ENCODE results near the gene PPP2R2D. TPM values are rescaled to one million over a fixed set of nuclear protein-coding genes. Genes with fewer than 3 reads are reported as not detected.

The PPP2R2D gene
- polyA plus RNA-seq, 1 donor (not counting 4 experiments of a cell fraction or from before 2014, with no cell fraction given), result 49.1 TPM

- DNase-seq (ENCODE audit: low read depth, low spot score) (no peak), FAIRE-seq (no peak)
- Histone ChIP-seq H3K4me3 (ENCODE audit: control insufficient read depth in 2 of 3, extremely low read depth in 1 of 3, insufficient read depth in 2 of 3, low read depth in 1 of 3, low read length in 3 of 3) (no peak overlapping the region), H3K27me3 (ENCODE audit: control insufficient read depth, extremely low read depth, insufficient read depth, low read length) (no peaks in the 10 kb centered on the region), H4K20me1 (ENCODE audit: control insufficient read depth, extremely low read depth, insufficient read depth, low read length) (peaks cover 8% of the 10 kb centered on the region), H3K27ac (ENCODE audit: control insufficient read depth, insufficient read depth, low read length) (no peak overlapping the region), H3K9ac (ENCODE audit: control insufficient read depth, extremely low read depth, insufficient read depth, low read length) (no peak overlapping the region), H3K9me3 (ENCODE audit: control insufficient read depth, low read depth, low read length) (no peaks in the 10 kb centered on the region), H3K4me1 (ENCODE audit: control insufficient read depth, extremely low read depth, insufficient read depth, low read length) (peaks cover 3% of the 10 kb centered on the region), H3K79me2 (ENCODE audit: control insufficient read depth, insufficient read depth, low read length) (peaks cover 62% of the 10 kb centered on the region), H3K4me2 (ENCODE audit: control insufficient read depth, extremely low read depth, insufficient read depth, low read depth, low read length) (no peak overlapping the region), H3K36me3 (ENCODE audit: control insufficient read depth in 2 of 2, extremely low read depth in 1 of 2, insufficient read depth in 2 of 2, low read length in 2 of 2) (peaks cover 10 to 22% of the 10 kb centered on the region in 2 experiments), H2AFZ (ENCODE audit: control insufficient read depth, low read length) (no peak overlapping the region), H3K9me1 (ENCODE audit: control insufficient read depth, extremely low read depth, insufficient read depth, low read length) (peaks cover 5% of the 10 kb centered on the region)
- no peak for TF ChIP-seq CTCF (optimal IDR thresholded peaks at IDR 0.05 in 1 of 3, IDR thresholded peaks at IDR 0.05 in 1 of 3, conservative IDR thresholded peaks at IDR 0.05 in 1 of 3; ENCODE audit: extremely low read depth in 1 of 3, insufficient read depth in 2 of 3, low read length in 3 of 3)
- TF ChIP-seq EZH2 (IDR thresholded peaks at IDR 0.05; ENCODE audit: low read length), result no peak
- dilution Hi-C loops (cut with MboI; ENCODE audit: extremely low pct_ligation_motif_present, low sequenced_read_pairs), result no loop called here
Measured at GRCh38 chr10:131975796-131976195, 75.0 kb downstream of the PPP2R2D start.

- dilution Hi-C loops (cut with MboI; ENCODE audit: extremely low pct_ligation_motif_present, low sequenced_read_pairs), result no loop called here
- FAIRE-seq (no peak), DNase-seq (ENCODE audit: low read depth, low spot score) (no peak)
- H2AFZ ChIP-seq (ENCODE audit: control insufficient read depth, low read length), result no peak overlapping the region
- H3K4me2 ChIP-seq (ENCODE audit: control insufficient read depth, extremely low read depth, insufficient read depth, low read depth, low read length), result no peak overlapping the region
- H3K4me3 ChIP-seq (ENCODE audit: control insufficient read depth in 2 of 3, extremely low read depth in 1 of 3, insufficient read depth in 2 of 3, low read depth in 1 of 3, low read length in 3 of 3), result no peak overlapping the region
- H3K9me3 ChIP-seq (ENCODE audit: control insufficient read depth, low read depth, low read length), result no peaks in the 10 kb centered on the region
- peaks cover 7% of the 10 kb centered on the region for H3K9me1 ChIP-seq (ENCODE audit: control insufficient read depth, extremely low read depth, insufficient read depth, low read length)
- peaks cover 8% of the 10 kb centered on the region for H4K20me1 ChIP-seq (ENCODE audit: control insufficient read depth, extremely low read depth, insufficient read depth, low read length)
- H3K79me2 ChIP-seq (ENCODE audit: control insufficient read depth, insufficient read depth, low read length), result peaks cover 64% of the 10 kb centered on the region
- no peak overlapping the region for H3K9ac ChIP-seq (ENCODE audit: control insufficient read depth, extremely low read depth, insufficient read depth, low read length)
- peaks cover 8 to 11% of the 10 kb centered on the region in 2 experiments for H3K36me3 ChIP-seq (ENCODE audit: control insufficient read depth in 2 of 2, extremely low read depth in 1 of 2, insufficient read depth in 2 of 2, low read length in 2 of 2)
- H3K27me3 ChIP-seq (ENCODE audit: control insufficient read depth, extremely low read depth, insufficient read depth, low read length), result no peaks in the 10 kb centered on the region
- H3K27ac ChIP-seq (ENCODE audit: control insufficient read depth, insufficient read depth, low read length), result no peak overlapping the region
- TF ChIP-seq CTCF (optimal IDR thresholded peaks at IDR 0.05 in 1 of 3, IDR thresholded peaks at IDR 0.05 in 1 of 3, conservative IDR thresholded peaks at IDR 0.05 in 1 of 3; ENCODE audit: extremely low read depth in 1 of 3, insufficient read depth in 2 of 3, low read length in 3 of 3), result no peak
- no peak for TF ChIP-seq EZH2 (IDR thresholded peaks at IDR 0.05; ENCODE audit: low read length)
- H3K4me1 ChIP-seq (ENCODE audit: control insufficient read depth, extremely low read depth, insufficient read depth, low read length), result peaks cover 5% of the 10 kb centered on the region
Measured at GRCh38 chr10:131977323-131978096, 76.7 kb downstream of the PPP2R2D start.

Measured in keratinocyte (primary cell).